ENCODE results near the gene C3orf18. TPM values are rescaled to one million over a fixed set of nuclear protein-coding genes. Genes with fewer than 3 reads are reported as not detected.
A peak's percentile ranks its signal among the peaks of the same experiment; 100 is the strongest.

C3orf18 gene
- total RNA-seq, 4 donors from 2014 or later = 1.9 to 10.2 (median 4.3) TPM

GRCh38 chr3:50609071-50609762, 41.7 kb upstream of the C3orf18 start:
- TF ChIP-seq POLR2A (IDR thresholded peaks at IDR 0.05) = no peak
- TF ChIP-seq CTCF (IDR thresholded peaks at IDR 0.05) = no peak
- TF ChIP-seq EP300 (IDR thresholded peaks at IDR 0.05; ENCODE audit: low read depth) = no peak
- no peak for TF ChIP-seq POLR2AphosphoS5 (IDR thresholded peaks at IDR 0.05)
- Histone ChIP-seq H3K9me3 (no peaks in the 10 kb centered on the region), H3K27me3 (no peaks in the 10 kb centered on the region), H3K36me3 (peaks cover 0 to 7% (median 0%) of the 10 kb centered on the region in 4 donors), H3K4me3 (peak overlapping the region in 1 of 4 donors; percentile 75), H3K4me1 (peaks cover 13 to 76% (median 45%) of the 10 kb centered on the region in 4 donors), H3K27ac (peak overlapping the region; percentile 92 to 96 (median 94))
- DNase-seq = no peak
- 83% methylated on average over 5 of the region's 5 CpGs; no CpG with 5 or more reads in 1 of the 2 donors for WGBS, 2 donors (ENCODE audit: low coverage in 1 of 2)
- intact Hi-C loops (cut with DNase I; ENCODE audit: low total_unique reads) (no loop called here), in situ Hi-C loops (cut with MboI; ENCODE audit: low pct_ligation_motif_present in 1 of 4, low pct_unique_long_range_greater_than_20kb in 1 of 4, low sequenced_read_pairs in 3 of 4) (loop anchor here in 2 of 4 donors (25.0 kb wide), 1 partner anchor 778 kb away; the partner anchor contains the start of genes MANF (in 2 of the 2) and RBM15B (in 2 of the 2))

DNA sequence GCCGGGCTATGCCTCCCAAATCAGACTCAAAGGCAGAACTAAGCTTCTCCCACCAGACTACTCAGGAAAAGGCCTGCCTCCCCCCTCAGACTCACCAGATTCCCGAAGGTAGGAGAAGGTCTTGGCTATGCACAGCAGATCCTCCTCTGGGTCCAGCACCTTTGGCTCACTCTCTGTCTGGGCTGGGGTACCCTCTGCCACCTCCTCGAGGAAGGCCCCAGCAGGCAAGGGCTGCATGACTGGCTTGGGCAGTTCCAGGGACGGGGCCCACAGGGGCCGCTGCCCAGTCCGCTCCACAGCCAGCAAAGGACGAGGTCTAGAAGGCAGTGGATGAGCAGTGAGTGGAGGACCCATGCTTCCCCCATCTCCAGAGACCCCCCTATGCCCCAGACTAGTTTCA, 40.7 kb upstream of the C3orf18 start:
- TF ChIP-seq EP300 (IDR thresholded peaks at IDR 0.05; ENCODE audit: low read depth) (no peak), POLR2A (IDR thresholded peaks at IDR 0.05) (no peak), CTCF (IDR thresholded peaks at IDR 0.05) (no peak), POLR2AphosphoS5 (IDR thresholded peaks at IDR 0.05) (no peak)
- Histone ChIP-seq H3K4me3 (no peak overlapping the region), H3K4me1 (peaks cover 13 to 76% (median 49%) of the 10 kb centered on the region in 4 donors), H3K9me3 (no peaks in the 10 kb centered on the region), H3K27ac (no peak overlapping the region), H3K36me3 (peaks cover 0 to 7% (median 0%) of the 10 kb centered on the region in 4 donors), H3K27me3 (no peaks in the 10 kb centered on the region)
- intact Hi-C loops (cut with DNase I; ENCODE audit: low total_unique reads) (no loop called here), in situ Hi-C loops (cut with MboI; ENCODE audit: low pct_ligation_motif_present in 1 of 4, low pct_unique_long_range_greater_than_20kb in 1 of 4, low sequenced_read_pairs in 3 of 4) (loop anchor here in 2 of 4 donors (25.0 kb wide), 1 partner anchor 779 kb away; the partner anchor contains the start of genes MANF (in 2 of the 2) and RBM15B (in 2 of the 2))
- WGBS, 2 donors (ENCODE audit: low coverage in 1 of 2) = 81% methylated on average over 7 of the region's 7 CpGs; no CpG with 5 or more reads in 1 of the 2 donors
- DNase-seq = no peak

DNA sequence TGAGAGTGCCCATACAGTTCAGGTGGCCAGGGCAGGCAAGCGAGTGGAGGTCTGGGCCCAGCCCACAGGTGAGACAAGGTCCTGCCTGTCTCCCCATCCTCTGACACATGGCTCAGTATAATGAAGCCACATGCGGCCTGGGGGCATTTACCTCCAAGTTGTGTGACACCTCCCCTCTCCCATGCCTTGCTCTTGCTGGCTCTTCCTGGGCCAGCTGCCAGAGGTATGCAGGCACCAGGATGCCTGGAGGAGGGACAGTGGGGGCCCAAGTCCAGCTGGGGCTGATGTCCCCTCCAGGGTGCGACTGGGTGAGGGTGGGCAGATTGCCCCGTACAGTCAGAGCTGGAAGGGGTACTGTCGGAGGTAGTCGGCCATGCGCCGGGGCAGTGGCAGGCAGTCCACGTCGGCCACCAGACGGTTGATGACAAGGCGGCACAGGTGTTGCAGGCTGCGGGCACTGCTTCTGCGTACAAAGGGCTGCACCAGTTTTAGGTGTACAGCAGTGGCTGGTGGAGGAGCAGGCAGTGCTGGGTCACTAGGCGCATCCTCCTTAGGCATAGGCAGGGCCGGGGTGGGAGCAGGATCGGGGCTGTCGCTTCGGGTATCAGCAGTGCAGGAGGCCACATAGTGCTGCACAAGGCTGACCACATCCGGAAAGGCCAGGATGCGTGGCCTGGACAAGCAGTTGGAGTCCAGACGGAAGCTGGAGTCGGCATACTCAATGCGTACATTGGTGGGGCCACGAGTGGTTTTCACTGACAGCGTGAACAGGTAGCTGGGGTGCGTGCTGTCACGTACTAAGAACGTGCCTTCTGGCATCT, 39.9 kb upstream of the C3orf18 start:
- intact Hi-C loops (cut with DNase I; ENCODE audit: low total_unique reads) (no loop called here), in situ Hi-C loops (cut with MboI; ENCODE audit: low pct_ligation_motif_present in 1 of 4, low pct_unique_long_range_greater_than_20kb in 1 of 4, low sequenced_read_pairs in 3 of 4) (loop anchor here in 2 of 4 donors (25.0 kb wide), 1 partner anchor 780 kb away; the partner anchor contains the start of genes MANF (in 2 of the 2) and RBM15B (in 2 of the 2))
- no peaks in the 10 kb centered on the region for H3K27me3 ChIP-seq
- TF ChIP-seq POLR2A (IDR thresholded peaks at IDR 0.05) (no peak), EP300 (IDR thresholded peaks at IDR 0.05; ENCODE audit: low read depth) (no peak), CTCF (IDR thresholded peaks at IDR 0.05) (no peak), POLR2AphosphoS5 (IDR thresholded peaks at IDR 0.05) (no peak)
- H3K4me3 ChIP-seq = no peak overlapping the region
- DNase-seq = no peak
- peak overlapping the region in 3 of 4 donors; percentile 4 to 97 (median 27) for H3K27ac ChIP-seq
- H3K9me3 ChIP-seq = no peaks in the 10 kb centered on the region
- H3K4me1 ChIP-seq = peaks cover 20 to 76% (median 52%) of the 10 kb centered on the region in 4 donors
- peaks cover 0 to 7% (median 0%) of the 10 kb centered on the region in 4 donors for H3K36me3 ChIP-seq
- WGBS, 2 donors (ENCODE audit: low coverage in 1 of 2) = 78 to 88% methylated on average over 10 to 29 of the region's 29 CpGs

GRCh38 chr3:50606596-50606995, 39.0 kb upstream of the C3orf18 start:
- Histone ChIP-seq H3K27ac (peak overlapping the region in 2 of 4 donors; percentile 27 to 97), H3K27me3 (no peaks in the 10 kb centered on the region), H3K9me3 (no peaks in the 10 kb centered on the region), H3K4me1 (peaks cover 29 to 82% (median 57%) of the 10 kb centered on the region in 4 donors), H3K36me3 (peaks cover 0 to 7% (median 0%) of the 10 kb centered on the region in 4 donors), H3K4me3 (no peak overlapping the region)
- 59 to 71% methylated on average over 1 to 6 of the region's 6 CpGs for WGBS, 2 donors (ENCODE audit: low coverage in 1 of 2)
- intact Hi-C loops (cut with DNase I; ENCODE audit: low total_unique reads) (no loop called here), in situ Hi-C loops (cut with MboI; ENCODE audit: low pct_ligation_motif_present in 1 of 4, low pct_unique_long_range_greater_than_20kb in 1 of 4, low sequenced_read_pairs in 3 of 4) (loop anchor here in 2 of 4 donors (25.0 kb wide), 1 partner anchor 781 kb away; the partner anchor contains the start of genes MANF (in 2 of the 2) and RBM15B (in 2 of the 2))
- TF ChIP-seq POLR2A (IDR thresholded peaks at IDR 0.05) (no peak), POLR2AphosphoS5 (IDR thresholded peaks at IDR 0.05) (no peak), CTCF (IDR thresholded peaks at IDR 0.05) (no peak), EP300 (IDR thresholded peaks at IDR 0.05; ENCODE audit: low read depth) (no peak)
- DNase-seq = no peak

All from transverse colon (tissue), 4 donors.